ENCODE data around the gene CORO2B.

GRCh38 chr15:68596691-68597090 is 17.9 kb downstream of the CORO2B start:
- no peak for TF ChIP-seq EZH2 (IDR thresholded peaks at IDR 0.05)
- no peak for TF ChIP-seq POLR2AphosphoS5 (IDR thresholded peaks at IDR 0.05; ENCODE audit: borderline replicate concordance, low read depth, low read length)

All from SK-N-MC (cell line).